CMK (cell line): ENCODE results near the gene ISOC1.

ENCODE experiments used
- DNase-seq: peaks from one replicate; pipeline ENCODE4 v3.0.0-alpha.2; 2010; ENCODE audit warnings: low read depth

Gene ISOC1

GRCh38 chr5:129094924-129095899 is 663 bp downstream of the ISOC1 start:
- DNase-seq = peak; percentile 26

GRCh38 chr5:129096382-129096991 is 1.9 kb downstream of the ISOC1 start:
- DNase-seq = no peak

- DNase-seq = no peak
Observed at GRCh38 chr5:129097498-129098296, 3.1 kb downstream of the ISOC1 start.

GRCh38 chr5:129098488-129099183 is 4.1 kb downstream of the ISOC1 start:
- DNase-seq = no peak

DNA sequence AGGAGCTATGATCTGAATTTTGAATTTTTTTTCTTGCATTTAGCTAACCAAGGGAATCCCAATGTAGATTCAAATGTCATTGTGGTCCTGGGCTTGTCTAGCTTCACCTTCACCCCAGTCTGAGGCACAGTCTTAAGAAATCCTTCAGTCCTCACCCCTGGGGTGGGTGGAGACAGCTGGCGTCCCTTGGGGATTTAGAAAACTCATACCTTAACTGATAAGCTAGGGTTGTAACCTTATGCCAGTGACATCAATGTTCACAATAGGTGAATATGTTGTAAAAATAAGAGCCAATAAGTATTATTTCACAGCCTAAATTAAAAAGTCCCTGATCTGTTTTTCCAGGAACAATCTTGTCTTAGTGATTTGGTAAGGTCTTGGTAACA is 4.6 kb downstream of the ISOC1 start:
- DNase-seq = no peak

- no peak for DNase-seq
Observed at GRCh38 chr5:129101794-129102193, 7.2 kb downstream of the ISOC1 start.

DNA sequence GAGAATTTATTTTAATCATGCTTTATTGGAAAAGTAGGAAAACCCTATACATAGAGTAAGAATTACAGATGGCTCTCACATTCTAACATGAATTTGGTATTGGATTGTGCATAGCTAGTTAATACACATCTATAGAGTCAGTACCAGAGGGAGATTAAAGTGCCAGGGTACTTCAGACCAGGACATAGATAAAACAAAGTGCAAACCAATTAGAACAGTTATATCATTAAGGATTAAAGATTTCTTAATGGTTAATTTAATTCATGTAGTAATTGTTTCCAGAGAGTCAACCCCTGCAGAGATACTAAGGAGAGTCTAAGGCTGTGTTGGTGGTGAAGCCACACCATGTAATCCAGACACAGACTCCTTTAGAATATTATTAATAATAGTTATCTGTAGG is 8.8 kb downstream of the ISOC1 start:
- no peak for DNase-seq

GRCh38 chr5:129104915-129105455 is 10.4 kb downstream of the ISOC1 start:
- no peak for DNase-seq

- DNase-seq = no peak
Observed at GRCh38 chr5:129107637-129108036, 13.1 kb downstream of the ISOC1 start.

DNA sequence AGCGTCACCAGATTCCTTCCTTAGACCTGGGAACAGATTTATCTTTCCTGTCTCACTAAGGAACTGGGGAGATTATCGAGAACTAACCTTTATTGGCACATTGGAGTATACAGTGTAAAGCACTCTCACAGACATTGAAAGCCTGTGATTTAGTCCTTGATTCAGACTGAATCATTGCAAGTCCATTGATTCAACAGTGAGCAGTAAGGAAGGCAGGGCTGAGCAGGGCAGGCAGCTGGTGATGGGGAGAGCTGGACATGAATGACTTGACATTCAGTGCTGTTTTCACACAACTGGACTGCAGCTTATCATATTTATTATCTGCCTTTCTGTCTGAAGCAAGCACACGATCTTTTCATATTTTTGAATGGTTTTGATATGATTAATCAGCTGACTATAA is 16.2 kb downstream of the ISOC1 start:
- no peak for DNase-seq

DNA sequence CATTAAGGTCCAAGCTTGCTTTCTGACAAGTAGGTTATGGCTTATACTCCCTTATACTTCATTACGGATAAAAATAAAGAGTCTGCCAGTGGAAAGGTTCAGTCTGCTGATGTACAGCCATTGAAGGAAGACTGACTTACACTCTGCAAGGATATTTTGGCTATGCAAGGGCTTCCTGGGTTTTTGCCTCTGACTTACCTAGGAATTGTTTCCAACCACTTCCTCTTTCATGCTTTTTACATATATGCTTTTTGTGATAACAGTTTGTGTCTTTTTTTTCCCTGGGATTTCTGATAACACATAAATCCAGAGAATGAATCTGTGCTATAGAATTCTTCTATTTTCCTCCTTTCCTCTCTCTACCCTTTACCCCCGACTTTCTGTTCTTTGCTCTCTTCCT is 16.8 kb downstream of the ISOC1 start:
- DNase-seq = no peak

DNA sequence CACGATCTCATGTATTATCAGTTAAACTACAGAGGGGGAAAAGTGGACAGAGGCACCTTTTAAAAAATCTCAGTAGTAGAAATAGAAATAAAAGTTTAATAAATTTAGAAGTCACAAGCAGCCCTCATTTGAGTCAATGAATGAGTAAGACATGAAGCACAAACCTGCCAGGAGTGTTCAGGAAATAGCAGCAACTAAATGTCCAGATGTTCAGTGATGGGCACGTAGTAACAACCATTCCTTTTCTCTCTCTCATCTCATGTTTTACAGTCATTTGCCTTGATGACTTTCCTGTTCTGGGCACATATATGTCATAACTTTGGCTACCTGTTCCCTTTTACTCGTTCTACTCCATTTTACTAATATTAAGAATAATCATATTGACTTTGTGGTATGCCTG is 17.7 kb downstream of the ISOC1 start:
- DNase-seq = no peak

GRCh38 chr5:129113867-129114266 is 19.3 kb downstream of the ISOC1 start:
- no peak for DNase-seq

GRCh38 chr5:129114539-129115193 is 20.1 kb downstream of the ISOC1 start:
- no peak for DNase-seq

GRCh38 chr5:129115680-129116079 is 21.1 kb downstream of the ISOC1 start:
- DNase-seq = no peak

DNA sequence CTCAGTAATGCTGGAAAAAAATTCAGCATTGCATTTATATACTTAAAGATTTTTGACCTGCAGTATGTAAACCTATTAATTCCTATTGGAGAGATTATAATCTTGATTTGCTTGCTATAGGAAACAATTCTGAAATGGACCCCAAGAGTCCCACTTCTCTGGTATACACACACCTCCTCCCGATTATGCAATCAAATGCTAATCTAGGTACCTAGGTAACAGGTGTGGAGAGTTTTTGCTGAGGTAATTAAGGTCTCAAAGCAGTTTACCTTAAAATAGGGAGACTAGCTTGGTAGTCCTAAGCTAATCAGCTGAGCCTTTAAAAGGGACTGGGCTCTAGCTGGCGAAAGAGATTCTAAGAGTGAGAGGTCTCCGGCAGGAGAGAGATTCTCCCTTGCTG is 22.2 kb downstream of the ISOC1 start:
- DNase-seq = no peak

- DNase-seq = no peak
Observed at GRCh38 chr5:129118405-129118804, 23.9 kb downstream of the ISOC1 start.

DNA sequence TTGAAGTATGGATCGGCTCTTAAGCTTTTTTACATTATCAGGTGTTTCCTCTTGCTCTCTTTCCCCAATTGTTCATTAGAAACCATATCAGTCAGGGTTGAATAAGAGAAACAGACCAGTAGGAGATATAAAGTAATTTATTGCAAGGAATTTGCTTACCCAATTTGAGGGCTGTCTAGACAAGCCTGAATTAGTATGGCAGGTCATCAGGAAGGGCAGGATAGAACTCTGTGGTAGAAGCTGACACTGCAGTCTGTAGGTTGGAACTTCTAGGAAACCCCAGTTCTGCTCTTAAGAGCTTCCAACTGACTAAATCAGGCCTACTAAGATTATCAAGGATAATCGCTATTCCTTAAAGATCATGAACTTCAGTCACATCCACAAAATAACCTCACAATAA is 24.3 kb downstream of the ISOC1 start:
- DNase-seq = no peak

GRCh38 chr5:129120158-129120581 is 25.6 kb downstream of the ISOC1 start:
- DNase-seq = no peak

DNA sequence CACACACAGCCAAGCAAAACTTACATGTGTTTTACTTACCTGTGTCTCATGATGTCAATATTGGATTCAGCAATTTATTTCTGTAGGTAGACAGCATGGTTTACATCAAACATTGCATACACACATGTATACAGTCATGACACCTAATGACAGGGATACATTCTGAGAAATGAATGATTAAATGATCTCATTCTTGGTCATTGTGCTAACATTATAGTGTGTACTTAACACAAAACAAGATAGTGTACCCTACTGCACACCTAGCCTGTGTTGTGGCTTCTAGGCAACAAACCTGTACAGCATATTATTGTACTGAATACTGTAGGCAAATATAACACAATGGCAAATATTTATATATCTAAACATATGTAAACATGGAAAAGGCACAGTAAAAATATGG is 28.0 kb downstream of the ISOC1 start:
- no peak for DNase-seq

DNA sequence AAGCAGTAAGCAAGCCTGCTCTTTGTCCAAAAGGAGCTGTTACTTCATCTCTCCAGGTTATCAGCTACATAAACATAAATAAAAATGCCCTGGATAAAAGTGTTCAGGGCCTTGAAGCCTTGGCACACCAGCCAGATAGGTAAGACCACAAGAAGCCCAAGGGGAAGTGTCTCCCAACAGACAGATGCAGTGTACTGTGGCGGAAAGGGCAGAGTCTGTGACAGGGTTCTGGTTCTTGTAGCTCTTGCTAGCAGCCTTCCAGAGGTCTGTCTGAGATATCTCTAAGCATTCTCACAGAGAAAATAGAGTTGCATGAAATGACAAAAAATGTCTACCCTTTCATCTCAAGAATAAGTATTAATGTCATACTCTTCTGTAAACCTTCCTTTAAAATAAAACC is 30.1 kb downstream of the ISOC1 start:
- DNase-seq = no peak
